ENCODE measurements around the gene SFMBT2.
"Not testable (repeated sequence)": the region's sequence is repeated elsewhere in the genome, so short reads cannot be mapped to it uniquely, and the experiment has no call there.

DNA sequence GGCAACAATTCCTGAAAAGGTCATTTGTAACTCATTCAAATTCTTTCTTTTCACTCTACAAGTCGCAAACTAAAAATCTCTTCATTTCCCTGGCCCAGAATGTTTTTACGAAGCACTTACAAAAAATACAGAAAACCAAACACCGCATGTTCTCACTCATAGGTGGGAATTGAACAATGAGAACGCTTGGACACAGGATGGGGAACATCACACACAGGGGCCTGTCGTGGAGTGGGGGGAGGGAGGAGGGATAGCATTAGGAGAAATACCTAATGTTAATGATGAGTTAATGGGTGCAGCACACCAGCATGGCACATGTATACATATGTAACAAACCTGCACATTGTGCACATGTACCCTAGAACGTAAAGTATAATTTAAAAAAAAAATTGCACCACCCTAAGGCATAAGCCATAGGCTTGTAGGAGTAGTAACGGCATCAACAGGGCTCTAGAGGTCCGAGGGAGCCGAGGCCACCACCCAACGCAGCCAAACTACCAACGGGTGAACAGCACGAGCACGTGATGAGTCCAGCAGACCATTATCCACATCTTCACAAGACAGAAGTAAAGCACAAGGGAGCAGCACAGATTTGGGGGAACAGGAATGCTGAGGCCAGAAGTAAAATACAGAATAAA is 98.9 kb downstream of the SFMBT2 start:
- TF ChIP-seq, protein P1, sequence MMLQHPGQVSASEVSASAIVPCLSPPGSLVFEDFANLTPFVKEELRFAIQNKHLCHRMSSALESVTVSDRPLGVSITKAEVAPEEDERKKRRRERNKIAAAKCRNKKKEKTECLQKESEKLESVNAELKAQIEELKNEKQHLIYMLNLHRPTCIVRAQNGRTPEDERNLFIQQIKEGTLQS (IDR thresholded peaks at IDR 0.05), result not testable (repeated sequence)
- TF ChIP-seq EZH2phosphoT487 (IDR thresholded peaks at IDR 0.05; ENCODE audit: borderline replicate concordance); SRF (IDR thresholded peaks at IDR 0.05; ENCODE audit: low read depth): not testable (repeated sequence)
- TF ChIP-seq, protein P2, sequence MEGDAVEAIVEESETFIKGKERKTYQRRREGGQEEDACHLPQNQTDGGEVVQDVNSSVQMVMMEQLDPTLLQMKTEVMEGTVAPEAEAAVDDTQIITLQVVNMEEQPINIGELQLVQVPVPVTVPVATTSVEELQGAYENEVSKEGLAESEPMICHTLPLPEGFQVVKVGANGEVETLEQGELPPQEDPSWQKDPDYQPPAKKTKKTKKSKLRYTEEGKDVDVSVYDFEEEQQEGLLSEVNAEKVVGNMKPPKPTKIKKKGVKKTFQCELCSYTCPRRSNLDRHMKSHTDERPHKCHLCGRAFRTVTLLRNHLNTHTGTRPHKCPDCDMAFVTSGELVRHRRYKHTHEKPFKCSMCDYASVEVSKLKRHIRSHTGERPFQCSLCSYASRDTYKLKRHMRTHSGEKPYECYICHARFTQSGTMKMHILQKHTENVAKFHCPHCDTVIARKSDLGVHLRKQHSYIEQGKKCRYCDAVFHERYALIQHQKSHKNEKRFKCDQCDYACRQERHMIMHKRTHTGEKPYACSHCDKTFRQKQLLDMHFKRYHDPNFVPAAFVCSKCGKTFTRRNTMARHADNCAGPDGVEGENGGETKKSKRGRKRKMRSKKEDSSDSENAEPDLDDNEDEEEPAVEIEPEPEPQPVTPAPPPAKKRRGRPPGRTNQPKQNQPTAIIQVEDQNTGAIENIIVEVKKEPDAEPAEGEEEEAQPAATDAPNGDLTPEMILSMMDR (IDR thresholded peaks at IDR 0.05 in 2 of 3, conservative IDR thresholded peaks at IDR 0.05 in 1 of 3; ENCODE audit: borderline replicate concordance in 1 of 3, insufficient read depth in 1 of 3, low read depth in 2 of 3, low read length in 2 of 3), result not testable (repeated sequence)

Measured in HCT116 (cell line).